Measurements from ENCODE around the gene ZBTB17. TPM values are rescaled to one million over a fixed set of nuclear protein-coding genes. Genes with fewer than 3 reads are reported as not detected.
A peak's percentile ranks its signal among the peaks of the same experiment; 100 is the strongest.

ZBTB17 gene
- total and polyA plus RNA-seq, 10 of the 15 experiments (the other 5 are each of a cell fraction or from before 2014, with no cell fraction given): 0.87 to 59.4 (median 38.7) TPM

GRCh38 chr1:15949453-15950245, 26.3 kb downstream of the ZBTB17 start (continued):
- TF ChIP-seq ATF2 (IDR thresholded peaks at IDR 0.05; ENCODE audit: low read length): no peak
- no peak for TF ChIP-seq SMAD5 (IDR thresholded peaks at IDR 0.05; ENCODE audit: low read depth)
- no peak for TF ChIP-seq PAX5 (IDR thresholded peaks at IDR 0.05; ENCODE audit: borderline replicate concordance, low read depth, low read length)
- TF ChIP-seq SPI1 (IDR thresholded peaks at IDR 0.05; ENCODE audit: borderline replicate concordance, insufficient read depth, low read depth, low read length): peak; percentile 46; the same call in 1 of the 2 replicates
- 0 out of 2 replicates have a peak, but pooled peaks have one; percentile 6 for TF ChIP-seq TCF3 (IDR thresholded peaks at IDR 0.05; ENCODE audit: borderline replicate concordance, insufficient read depth, low read depth, low read length)
- TF ChIP-seq ETV6 (conservative IDR thresholded peaks at IDR 0.05 in 1 of 2, IDR thresholded peaks at IDR 0.05 in 1 of 2; ENCODE audit: borderline replicate concordance in 1 of 2, low read depth in 1 of 2): no peak
- TF ChIP-seq, protein P1, sequence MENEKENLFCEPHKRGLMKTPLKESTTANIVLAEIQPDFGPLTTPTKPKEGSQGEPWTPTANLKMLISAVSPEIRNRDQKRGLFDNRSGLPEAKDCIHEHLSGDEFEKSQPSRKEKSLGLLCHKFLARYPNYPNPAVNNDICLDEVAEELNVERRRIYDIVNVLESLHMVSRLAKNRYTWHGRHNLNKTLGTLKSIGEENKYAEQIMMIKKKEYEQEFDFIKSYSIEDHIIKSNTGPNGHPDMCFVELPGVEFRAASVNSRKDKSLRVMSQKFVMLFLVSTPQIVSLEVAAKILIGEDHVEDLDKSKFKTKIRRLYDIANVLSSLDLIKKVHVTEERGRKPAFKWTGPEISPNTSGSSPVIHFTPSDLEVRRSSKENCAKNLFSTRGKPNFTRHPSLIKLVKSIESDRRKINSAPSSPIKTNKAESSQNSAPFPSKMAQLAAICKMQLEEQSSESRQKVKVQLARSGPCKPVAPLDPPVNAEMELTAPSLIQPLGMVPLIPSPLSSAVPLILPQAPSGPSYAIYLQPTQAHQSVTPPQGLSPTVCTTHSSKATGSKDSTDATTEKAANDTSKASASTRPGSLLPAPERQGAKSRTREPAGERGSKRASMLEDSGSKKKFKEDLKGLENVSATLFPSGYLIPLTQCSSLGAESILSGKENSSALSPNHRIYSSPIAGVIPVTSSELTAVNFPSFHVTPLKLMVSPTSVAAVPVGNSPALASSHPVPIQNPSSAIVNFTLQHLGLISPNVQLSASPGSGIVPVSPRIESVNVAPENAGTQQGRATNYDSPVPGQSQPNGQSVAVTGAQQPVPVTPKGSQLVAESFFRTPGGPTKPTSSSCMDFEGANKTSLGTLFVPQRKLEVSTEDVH (IDR thresholded peaks at IDR 0.05; ENCODE audit: low read depth, partially characterized antibody): no peak
- TF ChIP-seq MYC (IDR thresholded peaks at IDR 0.05; ENCODE audit: insufficient read depth, insufficient read length, insufficient replicate concordance, low read length, severe bottlenecking): no peak
- no peak for TF ChIP-seq NFIC (IDR thresholded peaks at IDR 0.05; ENCODE audit: low read depth, low read length)
- TF ChIP-seq, protein P2, sequence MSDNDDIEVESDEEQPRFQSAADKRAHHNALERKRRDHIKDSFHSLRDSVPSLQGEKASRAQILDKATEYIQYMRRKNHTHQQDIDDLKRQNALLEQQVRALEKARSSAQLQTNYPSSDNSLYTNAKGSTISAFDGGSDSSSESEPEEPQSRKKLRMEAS (IDR thresholded peaks at IDR 0.05; ENCODE audit: low read depth, low read length): peak; percentile 86; the same call in 1 of the 2 replicates
- TF ChIP-seq E2F4 (IDR thresholded peaks at IDR 0.05; ENCODE audit: low read depth, low read length): no peak
- TF ChIP-seq ZNF24 (IDR thresholded peaks at IDR 0.05): no peak
- no peak for TF ChIP-seq SUPT20H (IDR thresholded peaks at IDR 0.05; ENCODE audit: borderline replicate concordance, control insufficient read depth, low read depth, low read length)
- no peak for TF ChIP-seq ZNF384 (IDR thresholded peaks at IDR 0.05; ENCODE audit: borderline replicate concordance, low read depth, low read length)
- TF ChIP-seq ASH2L (IDR thresholded peaks at IDR 0.05; ENCODE audit: borderline replicate concordance, low read depth): no peak
- TF ChIP-seq, protein P3, sequence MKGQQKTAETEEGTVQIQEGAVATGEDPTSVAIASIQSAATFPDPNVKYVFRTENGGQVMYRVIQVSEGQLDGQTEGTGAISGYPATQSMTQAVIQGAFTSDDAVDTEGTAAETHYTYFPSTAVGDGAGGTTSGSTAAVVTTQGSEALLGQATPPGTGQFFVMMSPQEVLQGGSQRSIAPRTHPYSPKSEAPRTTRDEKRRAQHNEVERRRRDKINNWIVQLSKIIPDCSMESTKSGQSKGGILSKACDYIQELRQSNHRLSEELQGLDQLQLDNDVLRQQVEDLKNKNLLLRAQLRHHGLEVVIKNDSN (IDR thresholded peaks at IDR 0.05; ENCODE audit: borderline replicate concordance, extremely low read length, insufficient read depth, low read depth, low read length): peak; percentile 86
- TF ChIP-seq, protein P4, sequence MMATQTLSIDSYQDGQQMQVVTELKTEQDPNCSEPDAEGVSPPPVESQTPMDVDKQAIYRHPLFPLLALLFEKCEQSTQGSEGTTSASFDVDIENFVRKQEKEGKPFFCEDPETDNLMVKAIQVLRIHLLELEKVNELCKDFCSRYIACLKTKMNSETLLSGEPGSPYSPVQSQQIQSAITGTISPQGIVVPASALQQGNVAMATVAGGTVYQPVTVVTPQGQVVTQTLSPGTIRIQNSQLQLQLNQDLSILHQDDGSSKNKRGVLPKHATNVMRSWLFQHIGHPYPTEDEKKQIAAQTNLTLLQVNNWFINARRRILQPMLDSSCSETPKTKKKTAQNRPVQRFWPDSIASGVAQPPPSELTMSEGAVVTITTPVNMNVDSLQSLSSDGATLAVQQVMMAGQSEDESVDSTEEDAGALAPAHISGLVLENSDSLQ (IDR thresholded peaks at IDR 0.05): peak; percentile 76; the same call in 1 of the 2 replicates
- peak; percentile 46; the same call in 1 of the 2 replicates for TF ChIP-seq MXI1 (IDR thresholded peaks at IDR 0.05; ENCODE audit: low read depth, low read length)
- no peak for TF ChIP-seq ZNF217 (IDR thresholded peaks at IDR 0.05)
- no peak for TF ChIP-seq KLF5 (IDR thresholded peaks at IDR 0.05; ENCODE audit: partially characterized antibody)
